Fibroblast of pulmonary artery (primary cell): ENCODE measurements around the gene C19orf38.

Experiments used
- DNase-seq: peaks from one replicate; pipeline ENCODE4 v3.0.0-alpha.2; 2010; ENCODE audit warnings: low read depth
- H3K4me3 ChIP-seq: replicated peaks from 2 replicates; pipeline ENCODE4 v1.5.1; 2011; ENCODE audit warnings: low read depth, mild to moderate bottlenecking, control low read depth, low read length, moderate library complexity
- CTCF ChIP-seq: IDR thresholded peaks from 2 replicates; pipeline ENCODE4 v1.5.1; 2011; ENCODE audit warnings: mild to moderate bottlenecking, control low read depth, low read length, inconsistent platforms; ENCODE audit errors: missing control alignments

Gene C19orf38

GRCh38 chr19:10848230-10848856, at the start of gene C19orf38:
Gene C19orf38, plus strand, starts transcription at chr19:10848415. Its CDS starts 94 bp downstream, at chr19:10848509.
- H3K4me3 ChIP-seq, result peak within 1 kb of the TSS; percentile 27
- TF ChIP-seq CTCF, result no peak
- DNase-seq, result peak; percentile 40

- DNase-seq, result peak; percentile 58
- no peak overlapping the region for H3K4me3 ChIP-seq
- no peak for TF ChIP-seq CTCF
Observed at GRCh38 chr19:10800488-10800887, 47.7 kb upstream of the C19orf38 start.

GRCh38 chr19:10802479-10802878, 45.7 kb upstream of the C19orf38 start:
- no peak for TF ChIP-seq CTCF
- no peak overlapping the region for H3K4me3 ChIP-seq
- DNase-seq, result no peak

- H3K4me3 ChIP-seq, result no peak overlapping the region
- no peak for DNase-seq
- TF ChIP-seq CTCF, result no peak
Observed at GRCh38 chr19:10803252-10803651, 45.0 kb upstream of the C19orf38 start.

GRCh38 chr19:10805065-10805757, 43.0 kb upstream of the C19orf38 start:
- no peak overlapping the region for H3K4me3 ChIP-seq
- no peak for TF ChIP-seq CTCF
- DNase-seq, result no peak

- no peak for TF ChIP-seq CTCF
- no peak for DNase-seq
- H3K4me3 ChIP-seq, result no peak overlapping the region
Observed at GRCh38 chr19:10805758-10806247, 42.4 kb upstream of the C19orf38 start.
